Activated CD8-positive, alpha-beta memory T cell treated with anti-CD3 and anti-CD28 coated beads, Interleukin-2, amount 10 ng/mL, durations not matched to agents 7 days and 5 days (primary cell): Measurements from ENCODE around the gene ALPI. TPM values are rescaled to one million over a fixed set of nuclear protein-coding genes. Genes with fewer than 3 reads are reported as not detected.
"Not testable (repeated sequence)": the region's sequence is repeated elsewhere in the genome, so short reads cannot be mapped to it uniquely, and the experiment has no call there.

Experiments used
- ATAC-seq: fragments of 150-1000 bp; cut with Tn5 transposase; one replicate; pipeline ENCODE4 v1.10.0; 2021; ENCODE audit warnings: moderate library complexity
- CTCF ChIA-PET: fragments of 350-600 bp; sonication (Branson Sonifier 250); formaldehyde crosslinking; loops from one replicate; lab custom pipeline; 2021; ENCODE audit warnings: antibody characterized with exemption; lab: Charles Lee
- DNase-seq: peaks from one replicate; pipeline ENCODE4 v3.0.0-alpha.2; 2020
- H3K27ac Mint-ChIP-seq: one replicate; pipeline ENCODE4 v1.8.0; 2021; ENCODE audit warnings: mild to moderate bottlenecking, mixed read lengths
- H3K27me3 Mint-ChIP-seq: one replicate; pipeline ENCODE4 v1.8.0; 2021; ENCODE audit warnings: mixed read lengths
- H3K36me3 Mint-ChIP-seq: one replicate; pipeline ENCODE4 v1.8.0; 2021; ENCODE audit warnings: mild to moderate bottlenecking, mixed read lengths
- H3K4me1 Mint-ChIP-seq: one replicate; pipeline ENCODE4 v1.8.0; 2021; ENCODE audit warnings: mixed read lengths
- H3K4me3 Mint-ChIP-seq: one replicate; pipeline ENCODE4 v1.8.0; 2021; ENCODE audit warnings: mild to moderate bottlenecking, moderate library complexity, mixed read lengths
- H3K9me3 Mint-ChIP-seq: one replicate; pipeline ENCODE4 v1.8.0; 2022; ENCODE audit warnings: low read depth, mixed read lengths
- total RNA-seq, 2 experiments: library from RNA; stranded (reverse); gene quantifications; one replicate each; pipeline ENCODE4 v1.2.3, GENCODE V29; 2021

Gene ALPI
- total RNA-seq, 2 experiments from 2014 or later, result not detected

DNA sequence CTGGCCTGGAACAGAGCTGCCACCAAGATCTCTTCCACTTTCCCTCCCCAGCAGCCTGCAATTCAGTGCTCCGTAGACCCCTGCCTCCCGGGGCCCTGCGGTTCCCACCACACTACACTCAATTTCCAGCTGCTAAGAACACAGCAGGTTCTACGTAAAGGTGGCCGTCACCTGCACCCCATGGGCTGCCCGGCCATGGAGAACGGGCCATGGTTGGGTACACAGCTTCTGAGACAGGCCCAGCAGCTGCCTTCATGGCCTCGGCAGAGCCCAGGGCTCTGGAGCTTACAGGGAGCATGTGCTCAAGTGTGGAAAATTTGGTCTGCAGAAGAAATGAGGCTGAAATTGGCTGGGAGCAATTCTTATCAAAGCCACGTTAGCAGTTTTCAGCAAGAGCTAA, 22.3 kb upstream of the ALPI start:
- H3K9me3 Mint-ChIP-seq, H3K36me3 Mint-ChIP-seq, H3K27me3 Mint-ChIP-seq, H3K27ac Mint-ChIP-seq, CTCF ChIA-PET, H3K4me3 Mint-ChIP-seq, DNase-seq, ATAC-seq, H3K4me1 Mint-ChIP-seq: not testable (repeated sequence)

DNA sequence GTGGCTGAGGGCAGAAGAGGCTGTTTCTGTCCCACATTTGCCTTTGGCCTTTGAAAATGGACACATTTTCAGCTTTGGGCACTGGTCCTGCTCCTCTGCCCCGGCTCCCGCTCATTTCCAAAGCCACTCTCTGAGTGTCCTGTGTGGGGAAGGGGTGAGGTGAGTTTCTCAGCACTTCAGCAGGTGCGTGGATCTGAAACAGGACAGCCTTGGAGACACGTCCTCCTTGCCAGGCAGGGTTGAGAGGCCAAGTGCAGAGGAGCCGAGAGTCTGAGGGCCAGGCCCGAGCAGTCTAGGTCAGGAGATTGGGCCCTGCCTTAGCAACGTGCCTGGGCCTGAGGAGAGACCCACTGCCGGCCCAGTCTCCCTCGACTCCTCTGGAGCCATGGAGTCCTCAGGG, 21.9 kb upstream of the ALPI start:
- DNase-seq, result no peak
- Mint-ChIP-seq H3K9me3 (no peaks in the 10 kb centered on the region), H3K36me3 (no peaks in the 10 kb centered on the region), H3K4me3 (no peak overlapping the region), H3K27me3 (peaks cover 3% of the 10 kb centered on the region), H3K27ac (no peak overlapping the region), H3K4me1 (no peaks in the 10 kb centered on the region)
- CTCF ChIA-PET, result interaction anchor here (1.1 to 2.0 kb wide), 2 partner anchors 87 to 141 kb away, joined by 3 to 5 read pairs; no protein-coding TSS in a partner anchor
- ATAC-seq, result no peak

DNA sequence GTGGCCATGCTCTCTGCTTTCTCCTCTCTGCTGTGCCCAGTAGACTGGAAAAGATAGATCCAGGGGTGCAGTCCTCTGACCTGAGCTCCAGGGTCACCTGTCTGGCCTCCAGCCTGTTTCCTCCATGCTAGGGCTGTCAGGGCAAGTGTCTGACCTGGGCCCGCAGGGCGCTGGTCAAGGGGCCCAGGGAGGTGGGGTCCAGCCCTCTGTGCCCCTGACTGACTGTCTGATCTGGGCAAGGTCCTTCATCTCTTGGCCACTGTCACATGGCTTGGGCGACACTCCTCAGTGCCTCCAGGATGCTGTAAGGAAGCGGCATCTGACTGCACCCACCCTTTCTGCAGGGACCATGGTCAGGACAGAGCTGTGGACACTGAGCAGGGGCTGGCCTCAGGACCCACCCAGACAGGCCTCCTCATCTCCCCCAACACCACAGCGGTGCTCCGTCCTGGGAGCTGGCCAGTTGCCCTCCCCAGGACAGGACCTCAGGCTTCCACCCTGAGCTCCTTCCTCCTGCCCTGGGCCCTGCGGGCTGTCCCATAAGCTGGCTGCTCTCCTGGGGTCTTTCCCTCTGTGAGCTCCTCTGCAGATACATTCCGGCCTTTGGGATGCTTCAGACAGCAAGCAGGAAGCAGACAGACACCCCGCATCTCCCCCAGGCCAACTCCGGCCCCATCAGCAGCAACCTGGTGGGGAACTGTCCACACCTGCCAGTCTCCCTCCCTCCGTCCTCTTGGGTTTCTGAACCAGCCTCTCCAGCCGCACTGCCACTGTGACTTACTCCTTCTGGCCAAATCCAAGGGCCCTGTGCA, 21.2 kb upstream of the ALPI start:
- no peak overlapping the region for H3K27ac Mint-ChIP-seq
- peaks cover 3% of the 10 kb centered on the region for H3K27me3 Mint-ChIP-seq
- CTCF ChIA-PET, result interaction anchor here (1.0 to 2.0 kb wide), 4 partner anchors 86 to 509 kb away, joined by 3 to 5 read pairs (median 4); partner anchors contain the start of gene NPPC

DNA sequence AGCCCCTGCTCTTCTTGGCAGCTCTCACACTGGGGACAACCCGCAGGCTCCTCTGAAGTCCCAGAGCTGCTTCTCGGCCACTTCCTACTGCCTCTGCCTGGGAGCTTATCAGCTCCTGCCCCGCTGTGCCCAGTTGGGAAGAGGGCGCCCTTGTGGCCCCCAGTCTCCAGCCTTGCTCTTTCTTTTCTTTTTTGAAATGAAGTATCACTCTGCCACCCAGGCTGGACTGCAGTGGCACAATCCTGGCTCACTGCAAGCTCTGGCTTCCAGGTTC, 20.6 kb upstream of the ALPI start:
- no peak overlapping the region for H3K4me3 Mint-ChIP-seq
- H3K4me1 Mint-ChIP-seq, result peaks cover 7% of the 10 kb centered on the region
- no peaks in the 10 kb centered on the region for H3K36me3 Mint-ChIP-seq
- CTCF ChIA-PET, result interaction anchor here (1.0 to 2.0 kb wide), 4 partner anchors 86 to 509 kb away, joined by 3 to 5 read pairs (median 4); partner anchors contain the start of gene NPPC
- H3K27me3 Mint-ChIP-seq, result no peaks in the 10 kb centered on the region
- H3K9me3 Mint-ChIP-seq, result no peaks in the 10 kb centered on the region
- no peak for DNase-seq
- no peak for ATAC-seq
- H3K27ac Mint-ChIP-seq, result no peak overlapping the region

More for the DNA sequence above, 21.2 kb upstream of the ALPI start:
- ATAC-seq (no peak), DNase-seq (no peak)
- H3K9me3 Mint-ChIP-seq, result no peaks in the 10 kb centered on the region
- H3K4me3 Mint-ChIP-seq, result no peak overlapping the region
- H3K36me3 Mint-ChIP-seq, result no peaks in the 10 kb centered on the region
- H3K4me1 Mint-ChIP-seq, result peaks cover 1% of the 10 kb centered on the region

DNA sequence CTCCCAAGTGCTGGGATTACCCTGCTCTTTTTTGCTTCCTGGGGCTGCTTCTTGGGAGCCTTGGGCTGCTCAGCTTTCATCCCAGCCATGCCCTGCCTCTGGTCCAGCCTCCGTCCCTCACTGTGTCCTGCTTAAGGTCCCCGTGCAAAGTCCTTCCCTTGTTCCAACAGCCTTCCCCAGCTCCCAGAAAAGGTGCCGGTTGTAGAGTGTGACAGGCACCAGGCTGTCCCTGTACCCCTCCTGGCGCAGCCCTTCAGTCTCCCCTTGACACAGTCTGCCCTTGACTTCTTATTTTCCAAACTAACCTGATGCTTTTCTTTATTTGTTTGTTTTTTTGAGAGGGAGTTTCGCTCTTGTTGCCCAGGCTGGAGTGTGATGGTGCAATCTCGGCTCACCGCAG, 20.1 kb upstream of the ALPI start:
- H3K4me3 Mint-ChIP-seq, result no peak overlapping the region
- no peak overlapping the region for H3K27ac Mint-ChIP-seq
- DNase-seq, result no peak
- no peaks in the 10 kb centered on the region for H3K9me3 Mint-ChIP-seq
- no peak for ATAC-seq
- no peaks in the 10 kb centered on the region for H3K36me3 Mint-ChIP-seq
- CTCF ChIA-PET, result interaction anchor here (1.0 to 2.0 kb wide), 3 partner anchors 85 to 510 kb away, joined by 3 to 5 read pairs (median 5); partner anchors contain the start of gene NPPC
- H3K4me1 Mint-ChIP-seq, result peaks cover 10% of the 10 kb centered on the region
- no peaks in the 10 kb centered on the region for H3K27me3 Mint-ChIP-seq

DNA sequence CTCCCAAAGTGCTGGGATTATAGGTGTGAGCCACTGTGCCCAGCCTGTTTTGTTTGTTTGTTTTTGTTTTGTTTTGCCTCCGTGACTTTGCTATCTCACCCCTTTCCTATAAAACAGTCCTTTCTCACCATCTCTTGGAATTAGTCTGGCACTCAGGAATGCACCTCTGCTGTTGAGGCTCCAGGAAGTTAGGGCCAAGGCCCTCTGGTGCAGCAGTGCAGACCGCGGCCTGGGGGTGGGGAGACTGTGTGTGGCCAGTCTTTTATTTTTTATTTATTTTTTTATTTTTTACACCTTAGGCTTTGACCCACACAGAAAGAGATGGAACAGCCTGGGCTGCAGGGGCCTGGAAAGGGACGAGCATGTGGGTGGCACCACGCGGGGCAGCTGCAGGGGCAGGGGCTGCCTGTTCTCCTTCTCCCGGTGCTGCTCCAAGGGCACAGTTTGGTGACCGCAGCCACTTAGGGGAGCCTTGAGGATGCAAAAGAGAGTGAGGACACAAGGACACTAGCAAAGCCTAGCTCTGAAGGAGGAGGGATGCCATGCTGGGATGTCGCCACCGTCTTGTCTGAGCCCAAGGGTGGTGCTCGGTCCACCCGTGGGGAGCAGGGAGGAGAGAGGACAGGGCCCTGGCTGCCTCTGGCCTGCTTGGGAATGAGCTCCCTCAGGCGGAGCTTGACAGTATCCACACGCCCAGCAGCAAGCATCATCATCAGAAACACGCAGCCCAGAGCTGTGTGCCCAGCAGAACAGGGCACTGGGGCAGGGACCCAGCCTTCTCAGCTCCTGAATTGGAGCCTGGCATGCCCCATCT, 19.4 kb upstream of the ALPI start:
- Mint-ChIP-seq H3K4me1 (peaks cover 10% of the 10 kb centered on the region), H3K27ac (no peak overlapping the region), H3K36me3 (no peaks in the 10 kb centered on the region), H3K27me3 (no peaks in the 10 kb centered on the region), H3K4me3 (no peak overlapping the region), H3K9me3 (no peaks in the 10 kb centered on the region)
- ATAC-seq, result no peak
- CTCF ChIA-PET, result interaction anchor here (0.8 to 1.9 kb wide), 3 partner anchors 11 to 530 kb away, joined by 3 to 7 read pairs (median 5); no protein-coding TSS in a partner anchor
- no peak for DNase-seq

DNA sequence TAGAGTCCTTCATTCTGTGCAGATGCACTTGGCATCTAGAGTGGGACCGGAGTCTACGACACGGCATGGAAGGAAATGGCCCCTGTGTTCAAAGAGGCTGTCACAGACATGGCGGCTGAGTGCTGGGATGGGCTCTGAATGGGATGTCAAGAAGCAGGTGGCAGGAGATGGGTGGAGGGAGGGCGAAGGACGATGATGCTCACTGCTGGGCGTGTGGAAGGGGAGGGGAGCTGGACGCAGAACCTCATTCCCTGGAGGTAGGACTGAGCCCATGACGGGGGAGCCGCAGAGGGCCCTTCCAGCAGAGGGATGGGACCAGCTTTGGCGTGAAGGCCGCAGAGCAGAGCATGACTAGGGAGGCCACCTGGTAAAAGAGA, 18.8 kb upstream of the ALPI start:
- Mint-ChIP-seq H3K27me3 (no peaks in the 10 kb centered on the region), H3K9me3 (no peaks in the 10 kb centered on the region)
- CTCF ChIA-PET, result interaction anchor here (0.7 to 1.9 kb wide), 4 partner anchors 10 to 531 kb away, joined by 3 to 7 read pairs (median 5); no protein-coding TSS in a partner anchor

DNA sequence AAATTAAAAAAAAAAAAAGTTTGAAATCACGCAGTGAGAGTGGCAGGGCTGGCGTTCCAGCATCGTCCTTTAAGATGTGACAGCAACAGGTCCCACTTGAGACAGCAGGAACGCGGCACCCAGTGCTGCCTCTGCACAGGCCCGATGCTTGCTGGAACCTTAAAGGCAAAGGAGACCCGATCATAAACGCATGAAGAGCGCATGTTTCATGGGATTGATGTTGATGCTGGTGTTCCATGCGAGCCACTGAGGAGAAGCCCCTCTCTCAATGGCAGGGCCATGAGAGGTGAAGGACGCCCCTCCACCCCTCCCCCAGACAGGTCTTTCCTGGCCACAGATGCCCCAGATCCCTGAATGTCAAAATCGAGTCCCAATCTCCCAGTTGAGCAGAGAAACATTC, 17.9 kb upstream of the ALPI start:
- H3K4me1 Mint-ChIP-seq, result peaks cover 10% of the 10 kb centered on the region
- DNase-seq, result no peak
- no peak overlapping the region for H3K4me3 Mint-ChIP-seq
- H3K27ac Mint-ChIP-seq, result no peak overlapping the region
- ATAC-seq, result no peak
- H3K36me3 Mint-ChIP-seq, result no peaks in the 10 kb centered on the region
- no peaks in the 10 kb centered on the region for H3K9me3 Mint-ChIP-seq
- CTCF ChIA-PET, result interaction anchor here (1.9 kb wide), 2 partner anchors 103 to 532 kb away, joined by 5 to 7 read pairs; no protein-coding TSS in a partner anchor
- H3K27me3 Mint-ChIP-seq, result no peaks in the 10 kb centered on the region

More for the DNA sequence above, 18.8 kb upstream of the ALPI start:
- Mint-ChIP-seq H3K27ac (no peak overlapping the region), H3K4me3 (no peak overlapping the region), H3K4me1 (peaks cover 10% of the 10 kb centered on the region), H3K36me3 (no peaks in the 10 kb centered on the region)
- no peak for ATAC-seq
- no peak for DNase-seq

DNA sequence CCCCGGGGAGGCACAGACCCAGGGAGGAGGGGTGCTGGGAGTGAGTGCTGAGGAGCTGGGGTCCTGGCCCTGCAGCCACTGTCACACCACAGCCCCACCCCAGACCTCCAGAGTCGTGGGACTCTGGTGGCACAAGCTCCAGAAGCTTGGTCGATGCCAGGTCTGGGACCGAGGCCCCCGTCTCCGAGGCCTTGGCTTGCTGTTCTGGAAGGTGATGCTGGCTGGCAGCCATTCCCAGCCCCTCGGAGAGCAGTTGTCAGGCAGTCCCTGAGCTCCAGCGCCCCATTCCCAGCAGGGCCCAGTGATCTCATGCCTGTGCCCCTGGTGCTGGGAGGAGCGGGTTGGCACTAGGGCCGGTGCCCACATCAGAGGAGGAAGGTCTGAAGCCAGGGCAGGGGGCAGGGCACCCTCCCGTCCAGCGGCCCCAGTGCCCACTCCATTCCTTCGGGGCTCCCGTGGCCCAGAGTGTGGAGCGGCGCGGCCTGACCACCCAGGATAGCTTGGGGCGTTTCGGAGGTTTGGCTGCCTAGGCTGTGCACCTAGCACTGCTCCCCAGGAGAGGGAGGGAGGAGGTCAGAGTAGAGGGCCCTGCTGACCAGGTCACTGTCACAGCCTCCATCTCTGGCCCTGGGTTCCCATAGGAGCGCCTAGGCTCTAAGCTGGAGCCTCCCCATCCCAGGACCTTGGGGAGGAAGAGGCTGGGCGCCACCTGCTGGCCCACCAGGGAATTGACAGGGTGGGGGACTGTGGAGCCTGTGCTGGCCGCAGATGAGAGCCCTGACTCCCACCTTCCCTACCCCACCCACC, 16.8 kb upstream of the ALPI start:
- CTCF ChIA-PET, result interaction anchor here (0.8 to 1.7 kb wide), 14 partner anchors 9 to 538 kb away, joined by 3 to 16 read pairs (median 4); no protein-coding TSS in a partner anchor
- Mint-ChIP-seq H3K36me3 (no peaks in the 10 kb centered on the region), H3K27me3 (no peaks in the 10 kb centered on the region), H3K9me3 (no peaks in the 10 kb centered on the region), H3K27ac (no peak overlapping the region), H3K4me1 (peaks cover 10% of the 10 kb centered on the region), H3K4me3 (no peak overlapping the region)
- DNase-seq (no peak), ATAC-seq (no peak)

DNA sequence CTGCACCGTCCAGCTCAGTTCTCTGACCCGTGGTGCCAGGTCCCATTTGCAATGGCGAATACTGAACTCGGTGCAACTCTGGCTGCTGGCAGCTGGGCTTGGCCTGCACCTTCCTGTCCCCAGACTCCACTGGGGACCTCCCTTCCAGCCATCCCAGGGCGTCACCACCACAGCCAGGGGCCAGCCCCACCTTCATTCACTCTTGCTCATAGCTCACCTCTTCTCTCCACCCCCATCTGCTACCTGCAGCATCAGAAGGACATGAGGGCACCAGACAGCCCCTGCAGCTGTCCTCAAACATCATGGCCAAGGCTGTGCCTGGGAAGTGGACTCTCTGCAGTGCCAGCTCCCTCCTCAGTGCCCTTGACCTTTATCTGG, 16.2 kb upstream of the ALPI start:
- CTCF ChIA-PET, result interaction anchor here (0.8 to 1.7 kb wide), 12 partner anchors 9 to 539 kb away, joined by 3 to 16 read pairs (median 4); no protein-coding TSS in a partner anchor
- H3K27ac Mint-ChIP-seq, result no peak overlapping the region
- peaks cover 12% of the 10 kb centered on the region for H3K4me1 Mint-ChIP-seq
- DNase-seq (no peak), ATAC-seq (no peak)
- no peaks in the 10 kb centered on the region for H3K27me3 Mint-ChIP-seq
- H3K36me3 Mint-ChIP-seq, result no peaks in the 10 kb centered on the region
- no peak overlapping the region for H3K4me3 Mint-ChIP-seq
- no peaks in the 10 kb centered on the region for H3K9me3 Mint-ChIP-seq

DNA sequence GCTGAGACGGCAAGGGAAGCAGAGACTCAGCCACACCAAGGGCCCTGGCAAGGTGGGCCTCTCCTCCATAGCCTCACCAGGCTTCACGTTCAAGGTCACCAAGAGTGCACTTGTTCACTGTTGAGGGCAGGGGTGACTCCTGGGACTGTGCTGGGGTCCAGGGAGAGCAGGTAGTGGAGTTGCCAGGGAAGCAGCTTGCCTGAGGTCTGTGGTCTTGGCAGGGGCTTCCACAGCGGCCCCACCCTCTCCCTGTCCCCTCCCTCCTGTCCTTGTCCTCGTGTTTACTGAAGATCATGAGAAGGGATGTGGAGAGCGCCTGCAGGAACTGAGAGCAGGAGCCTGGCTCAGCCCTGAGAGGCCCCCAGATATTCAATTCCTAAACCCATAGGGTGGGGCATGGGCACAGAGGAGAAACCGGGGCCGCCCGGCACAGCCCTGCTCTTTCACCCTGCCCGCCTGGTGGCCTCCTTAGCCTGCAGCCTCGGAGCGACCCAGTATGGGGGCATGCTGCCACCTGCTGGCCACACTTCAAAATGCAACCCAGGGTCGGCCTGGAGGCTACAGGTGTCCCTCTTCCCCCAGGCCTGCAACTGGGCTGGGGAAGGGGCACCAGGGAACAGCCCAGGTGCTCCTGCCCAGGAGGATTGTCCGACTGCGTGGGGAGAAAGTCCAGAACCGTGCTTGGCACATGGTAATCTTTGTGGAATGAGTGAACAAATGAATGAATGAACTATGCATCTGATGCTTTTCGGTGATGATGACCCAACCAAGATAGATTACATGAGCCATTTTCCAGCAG, 15.5 kb upstream of the ALPI start:
- H3K9me3 Mint-ChIP-seq, H3K4me3 Mint-ChIP-seq, H3K27ac Mint-ChIP-seq, H3K36me3 Mint-ChIP-seq, H3K27me3 Mint-ChIP-seq: not testable (repeated sequence)
- CTCF ChIA-PET, result interaction anchor here (0.6 to 1.7 kb wide), 6 partner anchors 81 to 555 kb away, joined by 3 to 7 read pairs (median 3); no protein-coding TSS in a partner anchor
- H3K4me1 Mint-ChIP-seq, result peaks cover 12% of the 10 kb centered on the region
- peak; percentile 89 for ATAC-seq
- peak; percentile 91 for DNase-seq

DNA sequence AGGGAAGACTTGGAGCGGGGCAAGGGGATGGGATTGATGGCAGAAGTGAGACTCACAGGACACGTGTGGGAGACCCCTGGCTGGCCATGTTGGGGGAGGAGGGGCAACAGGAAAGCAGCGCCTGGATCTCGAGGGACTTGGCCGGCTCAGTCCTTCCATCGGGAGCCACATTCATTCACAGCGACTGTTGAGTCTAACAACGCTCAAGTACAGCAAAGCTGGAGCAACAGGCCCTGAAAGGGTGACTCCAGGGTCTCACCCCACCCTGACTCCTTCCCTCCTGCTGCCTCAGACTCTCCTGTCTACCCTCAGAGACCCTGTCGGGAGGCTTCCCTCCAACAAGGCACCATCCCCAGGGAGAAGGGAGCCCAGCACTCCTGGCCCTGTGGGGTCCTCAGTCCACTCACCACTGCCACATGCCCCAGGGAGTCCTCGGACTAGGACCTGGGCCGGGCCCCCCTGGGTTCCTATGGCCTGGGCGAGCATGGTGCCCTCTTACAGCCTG, 14.8 kb upstream of the ALPI start:
- ATAC-seq (no peak), DNase-seq (no peak)
- no peaks in the 10 kb centered on the region for H3K27me3 Mint-ChIP-seq
- no peak overlapping the region for H3K4me3 Mint-ChIP-seq
- H3K36me3 Mint-ChIP-seq, result no peaks in the 10 kb centered on the region
- no peaks in the 10 kb centered on the region for H3K9me3 Mint-ChIP-seq
- H3K4me1 Mint-ChIP-seq, result peaks cover 12% of the 10 kb centered on the region
- H3K27ac Mint-ChIP-seq, result no peak overlapping the region
- CTCF ChIA-PET, result interaction anchor here (0.6 to 1.6 kb wide), 4 partner anchors 81 to 555 kb away, joined by 3 to 6 read pairs (median 3); no protein-coding TSS in a partner anchor
